Chondrocyte (in vitro differentiated cells): Measurements from ENCODE around the gene TOP3A. TPM values are rescaled to one million over a fixed set of nuclear protein-coding genes. Genes with fewer than 3 reads are reported as not detected.

Source experiments
- DNase-seq: peaks from one replicate; pipeline ENCODE4 v3.0.0; 2021; ENCODE audit warnings: mixed read lengths, low spot score
- H3K27ac Mint-ChIP-seq: one replicate; pipeline ENCODE4 v1.8.0; 2021; ENCODE audit warnings: mild to moderate bottlenecking, moderate library complexity, mixed read lengths; ENCODE audit not compliant: unreplicated experiment
- H3K27me3 Mint-ChIP-seq: 2 replicates; pipeline ENCODE4 v1.8.0; 2021; ENCODE audit warnings: low read depth, mixed read lengths
- H3K36me3 Mint-ChIP-seq: 2 replicates; pipeline ENCODE4 v1.8.0; 2021; ENCODE audit warnings: low read depth, mixed read lengths
- H3K4me1 Mint-ChIP-seq: 2 replicates; pipeline ENCODE4 v1.8.0; 2021; ENCODE audit warnings: low read depth, mild to moderate bottlenecking, mixed read lengths
- H3K4me3 Mint-ChIP-seq: one replicate; pipeline ENCODE4 v1.8.0; 2021; ENCODE audit warnings: mild to moderate bottlenecking, moderate library complexity, mixed read lengths; ENCODE audit not compliant: unreplicated experiment
- H3K9me3 Mint-ChIP-seq: 2 replicates; pipeline ENCODE4 v1.8.0; 2021; ENCODE audit warnings: low read depth, mixed read lengths
- CTCF ChIP-seq: fragments of 200-600 bp; sonication (generic); IDR thresholded peaks from 2 replicates; pipeline ENCODE4 v1.5.0; 2021; ENCODE audit warnings: antibody characterized with exemption, mild to moderate bottlenecking, moderate library complexity
- total RNA-seq: library from RNA; stranded (reverse); gene quantifications from 3 replicates; pipeline ENCODE4 v1.2.1, GENCODE V29; 2021

TOP3A gene
- total RNA-seq, 1 donor from 2014 or later: 37.7 TPM

GRCh38 chr17:18277076-18277475, 37.7 kb downstream of the TOP3A start:
- no peak for DNase-seq
- H3K27me3 Mint-ChIP-seq: no peaks in the 10 kb centered on the region
- H3K4me1 Mint-ChIP-seq: no peaks in the 10 kb centered on the region
- no peak overlapping the region for H3K4me3 Mint-ChIP-seq
- H3K27ac Mint-ChIP-seq: no peak overlapping the region
- TF ChIP-seq CTCF: no peak
- peaks cover 20% of the 10 kb centered on the region for H3K36me3 Mint-ChIP-seq
- H3K9me3 Mint-ChIP-seq: no peaks in the 10 kb centered on the region

GRCh38 chr17:18270046-18270931, 44.5 kb downstream of the TOP3A start:
- no peak for TF ChIP-seq CTCF
- no peaks in the 10 kb centered on the region for H3K27me3 Mint-ChIP-seq
- no peaks in the 10 kb centered on the region for H3K9me3 Mint-ChIP-seq
- H3K4me3 Mint-ChIP-seq: no peak overlapping the region
- no peak for DNase-seq
- H3K4me1 Mint-ChIP-seq: peaks cover 8% of the 10 kb centered on the region
- no peak overlapping the region for H3K27ac Mint-ChIP-seq
- peaks cover 6% of the 10 kb centered on the region for H3K36me3 Mint-ChIP-seq

- Mint-ChIP-seq H3K36me3 (peaks cover 8% of the 10 kb centered on the region), H3K4me3 (no peak overlapping the region), H3K9me3 (no peaks in the 10 kb centered on the region), H3K27ac (peak overlapping the region; percentile 71), H3K27me3 (no peaks in the 10 kb centered on the region), H3K4me1 (peaks cover 8% of the 10 kb centered on the region)
- TF ChIP-seq CTCF: no peak
- DNase-seq: no peak
These were observed 46.7 kb downstream of the TOP3A start for GRCh38 chr17:18267927-18268711.

- Mint-ChIP-seq H3K4me3 (no peak overlapping the region), H3K27me3 (no peaks in the 10 kb centered on the region), H3K36me3 (peaks cover 5% of the 10 kb centered on the region), H3K27ac (no peak overlapping the region), H3K9me3 (no peaks in the 10 kb centered on the region), H3K4me1 (peaks cover 8% of the 10 kb centered on the region)
- TF ChIP-seq CTCF: no peak
- DNase-seq: no peak
These were observed 47.4 kb downstream of the TOP3A start for GRCh38 chr17:18267366-18267765.

GRCh38 chr17:18263885-18264682, 50.7 kb downstream of the TOP3A start:
- no peak overlapping the region for H3K27ac Mint-ChIP-seq
- no peak overlapping the region for H3K4me3 Mint-ChIP-seq
- no peaks in the 10 kb centered on the region for H3K27me3 Mint-ChIP-seq
- DNase-seq: no peak
- TF ChIP-seq CTCF: no peak
- H3K36me3 Mint-ChIP-seq: peaks cover 5% of the 10 kb centered on the region
- H3K4me1 Mint-ChIP-seq: peaks cover 22% of the 10 kb centered on the region
- H3K9me3 Mint-ChIP-seq: no peaks in the 10 kb centered on the region
